ENCODE data around the gene AFF2. TPM values are rescaled to one million over a fixed set of nuclear protein-coding genes. Genes with fewer than 3 reads are reported as not detected.

The AFF2 gene
- polyA plus RNA-seq, 1 of the 3 experiments (the other 2 are of a cell fraction), result not detected

DNA sequence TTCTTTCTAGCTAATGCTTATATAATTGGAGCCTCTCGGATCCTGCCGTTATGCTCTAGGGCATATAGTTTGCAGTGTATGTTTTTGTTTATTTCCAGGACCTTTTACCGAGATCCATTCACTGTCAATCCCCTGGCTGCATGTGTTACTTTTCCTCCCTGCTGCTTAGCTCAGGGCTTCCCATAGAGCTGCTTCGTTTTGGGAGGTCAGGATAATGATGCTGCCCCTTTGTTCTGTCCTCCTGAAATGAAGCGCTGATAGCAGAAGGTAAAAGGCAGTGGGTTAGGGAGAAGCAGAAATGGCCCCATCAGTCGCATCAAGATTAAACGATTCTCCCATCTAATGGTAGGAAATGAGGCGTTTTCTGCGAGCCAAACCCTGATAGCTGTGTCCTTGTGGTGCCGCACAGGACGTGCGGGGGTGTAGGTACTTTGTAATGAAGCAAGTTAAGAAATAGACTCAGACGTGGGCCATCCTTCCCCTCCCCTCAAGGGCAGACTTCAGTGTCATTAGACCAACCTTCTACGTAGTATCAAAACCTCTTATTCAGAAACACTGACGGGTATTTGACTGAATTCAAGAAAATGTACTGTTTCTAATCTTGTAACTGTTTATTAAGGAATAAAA is 37.3 kb downstream of the AFF2 start:
- Histone ChIP-seq H3K9ac (no peak overlapping the region), H3K27me3 (ENCODE audit: insufficient read depth) (no peaks in the 10 kb centered on the region), H3K4me2 (no peak overlapping the region), H3K9me2 (no peaks in the 10 kb centered on the region), H3K36me3 (replicated peaks in 1 of 2; ENCODE audit: control insufficient read depth in 1 of 2, insufficient read depth in 2 of 2, low read length in 1 of 2) (no peaks in the 10 kb centered on the region), H3K79me2 (ENCODE audit: insufficient read depth) (no peaks in the 10 kb centered on the region), H3K9me3 (no peaks in the 10 kb centered on the region), H3K4me1 (ENCODE audit: control insufficient read depth in 1 of 2, insufficient read depth in 2 of 2, low read depth in 1 of 2, low read length in 1 of 2) (no peaks in the 10 kb centered on the region), H3K4me3 (ENCODE audit: low read depth in 2 of 2, low read length in 1 of 2) (no peak overlapping the region), H3F3A (replicated peaks; ENCODE audit: insufficient read depth) (no peaks in the 10 kb centered on the region), H2AFZ (ENCODE audit: low read depth) (no peak overlapping the region), H3K27ac (ENCODE audit: low read depth in 2 of 2, low read length in 1 of 2) (no peak overlapping the region), H4K20me1 (ENCODE audit: insufficient read depth) (no peaks in the 10 kb centered on the region)
- TF ChIP-seq GATA2 (CRISPR knock-in tag; IDR thresholded peaks at IDR 0.05) (no peak), FOXJ3 (CRISPR knock-in tag; IDR thresholded peaks at IDR 0.05) (no peak), EZH2phosphoT487 (IDR thresholded peaks at IDR 0.05; ENCODE audit: borderline replicate concordance, low read depth) (no peak), CHD2 (IDR thresholded peaks at IDR 0.05; ENCODE audit: low read length, partially characterized antibody) (no peak), FOXM1 (IDR thresholded peaks at IDR 0.05; ENCODE audit: low read depth) (no peak), FOSL2 (IDR thresholded peaks at IDR 0.05; ENCODE audit: borderline replicate concordance, low read depth) (no peak), NRF1 (IDR thresholded peaks at IDR 0.05; ENCODE audit: low read depth, low read length) (no peak), RXRA (IDR thresholded peaks at IDR 0.05; ENCODE audit: borderline replicate concordance, low read depth) (no peak), YY1 (IDR thresholded peaks at IDR 0.05; ENCODE audit: low read depth) (no peak), SMC3 (IDR thresholded peaks at IDR 0.05; ENCODE audit: low read depth, low read length) (no peak), MXI1 (IDR thresholded peaks at IDR 0.05; ENCODE audit: low read depth, low read length) (no peak), ELF1 (IDR thresholded peaks at IDR 0.05) (no peak), TCF12 (IDR thresholded peaks at IDR 0.05) (no peak), EP300 (IDR thresholded peaks at IDR 0.05; ENCODE audit: borderline replicate concordance in 1 of 2, low read depth in 1 of 2, low read length in 1 of 2) (no peak), MEF2A (IDR thresholded peaks at IDR 0.05; ENCODE audit: borderline replicate concordance, low read depth) (no peak), JUND (IDR thresholded peaks at IDR 0.05) (no peak)
- TF ChIP-seq, protein P1, sequence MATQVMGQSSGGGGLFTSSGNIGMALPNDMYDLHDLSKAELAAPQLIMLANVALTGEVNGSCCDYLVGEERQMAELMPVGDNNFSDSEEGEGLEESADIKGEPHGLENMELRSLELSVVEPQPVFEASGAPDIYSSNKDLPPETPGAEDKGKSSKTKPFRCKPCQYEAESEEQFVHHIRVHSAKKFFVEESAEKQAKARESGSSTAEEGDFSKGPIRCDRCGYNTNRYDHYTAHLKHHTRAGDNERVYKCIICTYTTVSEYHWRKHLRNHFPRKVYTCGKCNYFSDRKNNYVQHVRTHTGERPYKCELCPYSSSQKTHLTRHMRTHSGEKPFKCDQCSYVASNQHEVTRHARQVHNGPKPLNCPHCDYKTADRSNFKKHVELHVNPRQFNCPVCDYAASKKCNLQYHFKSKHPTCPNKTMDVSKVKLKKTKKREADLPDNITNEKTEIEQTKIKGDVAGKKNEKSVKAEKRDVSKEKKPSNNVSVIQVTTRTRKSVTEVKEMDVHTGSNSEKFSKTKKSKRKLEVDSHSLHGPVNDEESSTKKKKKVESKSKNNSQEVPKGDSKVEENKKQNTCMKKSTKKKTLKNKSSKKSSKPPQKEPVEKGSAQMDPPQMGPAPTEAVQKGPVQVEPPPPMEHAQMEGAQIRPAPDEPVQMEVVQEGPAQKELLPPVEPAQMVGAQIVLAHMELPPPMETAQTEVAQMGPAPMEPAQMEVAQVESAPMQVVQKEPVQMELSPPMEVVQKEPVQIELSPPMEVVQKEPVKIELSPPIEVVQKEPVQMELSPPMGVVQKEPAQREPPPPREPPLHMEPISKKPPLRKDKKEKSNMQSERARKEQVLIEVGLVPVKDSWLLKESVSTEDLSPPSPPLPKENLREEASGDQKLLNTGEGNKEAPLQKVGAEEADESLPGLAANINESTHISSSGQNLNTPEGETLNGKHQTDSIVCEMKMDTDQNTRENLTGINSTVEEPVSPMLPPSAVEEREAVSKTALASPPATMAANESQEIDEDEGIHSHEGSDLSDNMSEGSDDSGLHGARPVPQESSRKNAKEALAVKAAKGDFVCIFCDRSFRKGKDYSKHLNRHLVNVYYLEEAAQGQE (IDR thresholded peaks at IDR 0.05; ENCODE audit: low read depth, low read length), result no peak
- TF ChIP-seq, protein P2, sequence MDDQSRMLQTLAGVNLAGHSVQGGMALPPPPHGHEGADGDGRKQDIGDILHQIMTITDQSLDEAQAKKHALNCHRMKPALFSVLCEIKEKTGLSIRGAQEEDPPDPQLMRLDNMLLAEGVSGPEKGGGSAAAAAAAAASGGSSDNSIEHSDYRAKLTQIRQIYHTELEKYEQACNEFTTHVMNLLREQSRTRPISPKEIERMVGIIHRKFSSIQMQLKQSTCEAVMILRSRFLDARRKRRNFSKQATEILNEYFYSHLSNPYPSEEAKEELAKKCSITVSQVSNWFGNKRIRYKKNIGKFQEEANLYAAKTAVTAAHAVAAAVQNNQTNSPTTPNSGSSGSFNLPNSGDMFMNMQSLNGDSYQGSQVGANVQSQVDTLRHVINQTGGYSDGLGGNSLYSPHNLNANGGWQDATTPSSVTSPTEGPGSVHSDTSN (IDR thresholded peaks at IDR 0.05), result no peak
- TF ChIP-seq, protein P3, sequence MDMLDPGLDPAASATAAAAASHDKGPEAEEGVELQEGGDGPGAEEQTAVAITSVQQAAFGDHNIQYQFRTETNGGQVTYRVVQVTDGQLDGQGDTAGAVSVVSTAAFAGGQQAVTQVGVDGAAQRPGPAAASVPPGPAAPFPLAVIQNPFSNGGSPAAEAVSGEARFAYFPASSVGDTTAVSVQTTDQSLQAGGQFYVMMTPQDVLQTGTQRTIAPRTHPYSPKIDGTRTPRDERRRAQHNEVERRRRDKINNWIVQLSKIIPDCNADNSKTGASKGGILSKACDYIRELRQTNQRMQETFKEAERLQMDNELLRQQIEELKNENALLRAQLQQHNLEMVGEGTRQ (IDR thresholded peaks at IDR 0.05; ENCODE audit: borderline replicate concordance, low read depth, low read length), result no peak
- DNase-seq, result no peak
- 3% methylated on average over 15 of the region's 15 CpGs for WGBS (ENCODE audit: low lambda C conversion rate)
- POLR2A ChIA-PET, result no interaction called here
- CTCF ChIA-PET, result interaction anchor here (4.6 kb wide), 1 partner anchor 7 kb away, joined by 42 read pairs; no protein-coding TSS in a partner anchor

All from SK-N-SH (cell line).